ENCODE measurements around the gene VPS37B. TPM values are rescaled to one million over a fixed set of nuclear protein-coding genes. Genes with fewer than 3 reads are reported as not detected.

Gene VPS37B
- polyA plus RNA-seq, 1 donor, result 23.0 TPM

DNA sequence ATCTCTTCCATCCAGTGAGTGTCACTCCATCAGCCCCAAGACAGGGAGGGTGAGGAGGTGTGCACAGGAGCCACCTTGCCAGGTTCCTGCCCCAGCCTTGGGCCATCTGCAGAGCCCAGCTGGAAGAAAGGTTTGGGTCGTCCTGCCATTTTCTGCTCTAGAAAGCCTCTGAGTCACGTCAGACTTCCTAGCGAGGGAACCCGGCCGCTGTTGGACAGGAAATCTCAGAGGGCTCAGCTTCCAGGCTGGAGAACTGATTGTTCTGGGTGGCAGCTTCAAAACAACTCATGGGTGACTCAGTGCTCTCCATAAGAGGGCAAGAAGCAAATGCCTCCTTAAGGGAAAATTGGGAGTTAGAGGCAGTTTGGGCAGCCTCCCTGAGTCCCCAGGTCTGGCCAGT is 44.1 kb downstream of the VPS37B start:
- no peak for DNase-seq

GRCh38 chr12:122850695-122851350 is 45.1 kb downstream of the VPS37B start:
- DNase-seq, result no peak

- no peak for DNase-seq
Measured at GRCh38 chr12:122850048-122850445, 45.9 kb downstream of the VPS37B start.

GRCh38 chr12:122849352-122850047 is 46.4 kb downstream of the VPS37B start:
- DNase-seq, result no peak

- no peak for DNase-seq
Measured at GRCh38 chr12:122848471-122849351, 47.2 kb downstream of the VPS37B start.

DNA sequence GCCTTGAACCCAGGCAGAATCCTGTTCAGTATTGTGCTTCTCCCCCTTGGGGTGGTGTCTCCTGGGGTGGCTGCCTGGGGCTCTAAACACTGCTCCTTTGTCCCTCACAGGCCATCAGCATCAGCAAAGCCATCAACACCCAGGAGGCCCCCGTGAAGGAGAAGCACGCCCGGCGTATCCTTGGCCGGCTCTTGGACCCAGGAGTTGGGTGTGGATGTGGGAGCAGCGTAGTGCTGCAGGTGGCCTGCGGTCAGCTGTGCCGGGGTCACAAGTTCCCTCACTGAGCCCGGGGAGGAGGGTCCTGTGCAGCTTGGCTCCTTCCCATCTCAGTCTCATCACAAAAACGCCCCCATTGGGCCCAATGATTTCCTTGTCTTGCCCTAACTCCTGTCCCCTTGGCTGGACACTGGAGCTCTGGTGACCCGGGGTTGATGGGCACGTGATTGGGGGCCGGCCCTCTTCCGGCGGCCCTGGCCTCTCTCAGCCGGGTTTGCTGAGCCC is 48.0 kb downstream of the VPS37B start:
- no peak for DNase-seq

- no peak for DNase-seq
Measured at GRCh38 chr12:122847516-122847836, 48.4 kb downstream of the VPS37B start.

- DNase-seq, result no peak
Measured at GRCh38 chr12:122846622-122847515, 49.1 kb downstream of the VPS37B start.

DNA sequence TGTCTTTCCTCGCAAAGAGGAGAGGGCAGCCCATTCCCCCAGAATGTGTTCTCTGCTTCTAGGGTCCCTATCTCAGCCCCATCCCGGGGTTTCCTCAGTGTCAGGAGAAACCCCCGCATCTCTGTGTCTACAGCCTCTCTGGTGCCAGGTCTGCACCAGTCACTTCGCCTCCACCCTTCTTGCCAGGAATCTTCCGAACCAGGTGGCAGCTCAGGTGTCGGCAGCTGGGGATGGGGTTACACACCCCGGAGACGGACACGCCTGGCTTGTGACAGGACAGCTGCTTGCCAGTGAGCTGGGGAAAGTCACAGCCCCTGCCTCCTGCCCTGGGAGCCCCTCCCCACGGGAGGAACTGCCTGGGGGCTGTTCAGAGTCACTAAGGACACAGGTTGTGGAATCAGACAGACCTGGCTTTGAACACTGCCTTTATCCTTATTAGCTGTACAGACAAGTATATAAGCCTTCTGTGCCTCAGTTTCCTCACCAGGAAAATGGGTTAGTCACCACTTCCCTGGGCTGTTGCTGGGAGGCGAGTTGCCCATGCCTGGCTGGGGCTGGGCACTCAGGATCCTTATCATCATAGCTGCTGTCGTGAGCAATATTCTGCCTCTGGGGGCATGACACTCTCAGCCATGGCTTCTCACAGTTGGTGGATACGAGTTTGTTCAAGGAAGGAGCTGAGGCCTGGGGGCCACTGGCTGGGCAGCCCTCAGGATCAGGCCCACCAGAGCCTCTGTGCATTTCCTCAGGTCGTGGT is 49.9 kb downstream of the VPS37B start:
- no peak for DNase-seq

DNA sequence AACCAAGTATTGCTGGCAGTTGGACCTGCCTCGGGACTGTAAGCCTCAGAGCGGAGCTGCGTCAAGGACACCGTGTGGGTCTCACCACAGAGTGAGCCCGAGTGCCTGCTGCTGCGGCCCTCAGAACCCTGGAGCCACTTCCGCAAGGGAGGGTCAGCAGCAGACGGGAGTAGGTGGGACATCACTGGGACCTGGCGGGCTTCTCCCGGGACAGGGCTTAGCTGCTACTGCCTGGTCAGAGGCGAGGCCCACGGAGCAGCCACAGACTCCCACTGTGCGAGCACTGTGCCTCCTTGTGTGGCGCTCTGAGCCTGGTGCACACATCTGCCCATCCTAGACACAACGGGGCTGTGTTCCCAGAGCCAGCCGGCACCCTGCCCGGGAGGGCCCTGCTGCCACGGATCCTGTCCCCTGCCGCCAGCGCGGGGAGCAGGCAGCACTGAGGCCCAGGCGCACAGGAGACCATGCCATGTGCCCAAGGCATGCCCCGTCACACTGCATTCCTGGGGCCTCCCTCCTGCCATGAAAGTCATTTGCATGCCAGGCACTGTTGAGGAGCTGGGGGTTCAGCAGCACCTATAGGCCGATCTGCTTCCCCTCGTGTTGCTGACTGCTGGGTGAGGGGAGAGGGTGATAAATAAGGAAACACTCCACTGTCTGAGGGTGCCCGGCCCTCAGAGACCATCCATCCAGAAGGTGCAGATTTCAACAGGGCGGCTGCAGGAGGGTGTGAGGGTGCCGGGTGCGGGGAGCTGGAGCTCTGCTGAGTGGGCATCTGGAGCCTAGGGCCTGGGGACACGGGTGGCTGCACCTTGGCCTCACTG is 50.7 kb downstream of the VPS37B start:
- DNase-seq, result no peak

- no peak for DNase-seq
Measured at GRCh38 chr12:122844366-122844971, 51.5 kb downstream of the VPS37B start.

- no peak for DNase-seq
Measured at GRCh38 chr12:122843455-122843854, 52.5 kb downstream of the VPS37B start.

- no peak for DNase-seq
Measured at GRCh38 chr12:122842505-122843405, 53.2 kb downstream of the VPS37B start.

DNA sequence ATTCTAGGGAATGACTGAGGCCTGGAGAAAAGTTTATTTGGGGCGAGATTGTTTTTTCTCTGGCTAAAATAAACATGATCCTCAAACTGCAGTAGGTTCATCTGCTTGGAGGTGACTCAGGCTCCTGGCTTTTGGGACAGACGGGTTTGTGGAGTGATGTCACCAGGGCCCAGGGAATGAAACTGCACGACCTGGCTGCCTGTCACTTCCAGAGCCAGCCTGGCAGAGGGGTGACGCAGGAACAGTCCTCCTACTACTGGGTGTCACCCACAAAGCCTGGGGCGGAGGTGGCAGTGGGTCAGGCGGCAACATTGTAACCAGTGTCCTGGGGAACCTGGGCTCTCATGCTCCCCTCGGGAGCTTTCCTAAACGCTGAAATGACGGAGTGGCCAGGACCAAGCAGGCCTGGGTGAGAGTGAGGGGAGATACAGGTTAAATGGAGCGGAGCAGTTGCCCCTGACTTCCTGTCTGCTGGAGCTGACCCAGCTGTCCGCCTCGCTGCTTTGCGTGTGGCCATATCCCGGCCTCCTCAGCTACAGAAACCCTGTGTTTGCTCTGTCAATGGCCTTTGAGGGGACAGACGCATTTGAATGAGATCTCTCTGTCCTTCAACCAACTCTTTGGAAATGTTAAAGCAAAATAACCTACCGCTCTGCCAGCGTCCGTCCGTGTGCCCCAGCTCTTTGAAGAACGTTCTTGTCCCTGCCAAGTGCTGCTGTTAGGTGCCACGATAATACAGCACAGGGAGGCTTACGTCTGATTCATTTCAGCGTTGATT is 54.2 kb downstream of the VPS37B start:
- DNase-seq, result no peak

GRCh38 chr12:122840580-122841513 is 55.1 kb downstream of the VPS37B start:
- DNase-seq, result no peak

DNA sequence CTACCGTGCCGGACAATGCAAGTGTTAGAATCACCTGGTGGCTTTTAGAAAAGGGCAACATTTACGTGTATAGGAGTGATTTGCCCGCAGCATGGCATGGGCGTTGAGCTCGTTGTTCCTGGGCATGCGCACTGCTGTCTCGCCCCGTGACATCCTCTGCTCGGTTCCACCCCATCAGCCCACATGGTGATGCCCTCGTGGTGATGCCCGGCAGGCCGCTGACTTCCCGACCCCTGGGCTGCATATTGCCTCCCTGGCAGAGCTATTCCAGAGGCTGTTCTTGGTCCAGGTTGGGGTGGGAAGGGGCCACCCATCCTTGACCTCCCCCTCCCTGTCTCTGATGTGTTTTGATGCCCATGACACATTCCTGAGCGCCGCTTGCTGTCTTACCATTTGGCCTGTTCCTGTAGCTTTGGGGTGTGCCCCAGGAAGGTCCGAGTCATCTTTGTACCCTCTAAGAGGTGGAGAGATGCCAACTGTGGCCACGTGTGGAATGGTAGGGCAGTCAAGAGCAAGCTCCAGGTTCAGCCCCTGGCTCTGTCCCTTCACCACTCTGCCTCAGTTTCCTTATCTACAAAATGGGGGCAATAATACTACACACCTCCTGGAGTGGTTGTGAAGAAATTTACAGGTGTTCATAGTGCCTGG is 55.9 kb downstream of the VPS37B start:
- no peak for DNase-seq

Measured in hindlimb muscle (tissue), 1 donor.